Right atrium auricular region (tissue), 2 donors: ENCODE results near the gene UCP2. TPM values are rescaled to one million over a fixed set of nuclear protein-coding genes. Genes with fewer than 3 reads are reported as not detected.

Experiments used
- DNase-seq: peaks from one replicate; pipeline ENCODE4 v3.0.0-alpha.2; 2019; ENCODE audit warnings: low spot score
- H3K27ac ChIP-seq, 2 donors: fragments of 200-600 bp; sonication (generic); 1 replicate in 1 of 2; 2 replicates in 1 of 2; pipeline ENCODE4 v1.5.1; 2016 to 2019
- H3K27me3 ChIP-seq, 2 donors: fragments of 200-600 bp; sonication (generic); one replicate each; pipeline versions ENCODE4 v1.5.1 to v1.6.0; 2017 to 2019
- H3K36me3 ChIP-seq: fragments of 200-600 bp; sonication (generic); one replicate; pipeline ENCODE4 v1.5.1; 2016
- H3K4me1 ChIP-seq, 2 donors: fragments of 200-600 bp; sonication (generic); one replicate each; pipeline versions ENCODE4 v1.5.1 to v1.6.0; 2017 to 2019
- H3K4me3 ChIP-seq, 2 donors: fragments of 200-600 bp; sonication (generic); 1 replicate in 1 of 2; 2 replicates in 1 of 2; pipeline ENCODE4 v1.5.1; 2017 to 2019; ENCODE audit warnings: mild to moderate bottlenecking in 1 of 2, moderate library complexity in 1 of 2
- H3K9me3 ChIP-seq, 2 donors: fragments of 200-600 bp; sonication (generic); one replicate each; pipeline ENCODE4 v1.5.1; 2019
- total RNA-seq, 2 donors: library from RNA; depleted of rRNA; stranded (reverse); fragments of >200 nt; gene quantifications; one replicate each; pipeline ENCODE4 v1.1.0, GENCODE V29; 2016
- TF ChIP-seq, protein P1 (sequence below), 2 donors: fragments of 200-600 bp; sonication (generic); IDR thresholded peaks; one replicate each; pipeline ENCODE4 v1.5.1; 2019; ENCODE audit warnings: antibody characterized with exemption in 2 of 2

UCP2 gene
- total RNA-seq, 2 donors from 2014 or later = 8.2 to 13.2 TPM

GRCh38 chr11:73999581-74000306 is 17.1 kb upstream of the UCP2 start:
- Histone ChIP-seq H3K4me3 (no peak overlapping the region), H3K4me1 (no peaks in the 10 kb centered on the region), H3K9me3 (no peaks in the 10 kb centered on the region), H3K27me3 (no peaks in the 10 kb centered on the region), H3K27ac (no peak overlapping the region), H3K36me3 (peaks cover 20% of the 10 kb centered on the region)
- TF ChIP-seq, protein P1, sequence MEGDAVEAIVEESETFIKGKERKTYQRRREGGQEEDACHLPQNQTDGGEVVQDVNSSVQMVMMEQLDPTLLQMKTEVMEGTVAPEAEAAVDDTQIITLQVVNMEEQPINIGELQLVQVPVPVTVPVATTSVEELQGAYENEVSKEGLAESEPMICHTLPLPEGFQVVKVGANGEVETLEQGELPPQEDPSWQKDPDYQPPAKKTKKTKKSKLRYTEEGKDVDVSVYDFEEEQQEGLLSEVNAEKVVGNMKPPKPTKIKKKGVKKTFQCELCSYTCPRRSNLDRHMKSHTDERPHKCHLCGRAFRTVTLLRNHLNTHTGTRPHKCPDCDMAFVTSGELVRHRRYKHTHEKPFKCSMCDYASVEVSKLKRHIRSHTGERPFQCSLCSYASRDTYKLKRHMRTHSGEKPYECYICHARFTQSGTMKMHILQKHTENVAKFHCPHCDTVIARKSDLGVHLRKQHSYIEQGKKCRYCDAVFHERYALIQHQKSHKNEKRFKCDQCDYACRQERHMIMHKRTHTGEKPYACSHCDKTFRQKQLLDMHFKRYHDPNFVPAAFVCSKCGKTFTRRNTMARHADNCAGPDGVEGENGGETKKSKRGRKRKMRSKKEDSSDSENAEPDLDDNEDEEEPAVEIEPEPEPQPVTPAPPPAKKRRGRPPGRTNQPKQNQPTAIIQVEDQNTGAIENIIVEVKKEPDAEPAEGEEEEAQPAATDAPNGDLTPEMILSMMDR (IDR thresholded peaks at IDR 0.05) = no peak
- no peak for DNase-seq

GRCh38 chr11:73998846-73999575 is 16.4 kb upstream of the UCP2 start:
- no peak overlapping the region for H3K27ac ChIP-seq
- H3K9me3 ChIP-seq = no peaks in the 10 kb centered on the region
- H3K27me3 ChIP-seq = no peaks in the 10 kb centered on the region
- H3K36me3 ChIP-seq = peaks cover 15% of the 10 kb centered on the region
- no peak for DNase-seq
- no peaks in the 10 kb centered on the region for H3K4me1 ChIP-seq
- H3K4me3 ChIP-seq = no peak overlapping the region
- TF ChIP-seq, protein P1 (IDR thresholded peaks at IDR 0.05) = no peak

DNA sequence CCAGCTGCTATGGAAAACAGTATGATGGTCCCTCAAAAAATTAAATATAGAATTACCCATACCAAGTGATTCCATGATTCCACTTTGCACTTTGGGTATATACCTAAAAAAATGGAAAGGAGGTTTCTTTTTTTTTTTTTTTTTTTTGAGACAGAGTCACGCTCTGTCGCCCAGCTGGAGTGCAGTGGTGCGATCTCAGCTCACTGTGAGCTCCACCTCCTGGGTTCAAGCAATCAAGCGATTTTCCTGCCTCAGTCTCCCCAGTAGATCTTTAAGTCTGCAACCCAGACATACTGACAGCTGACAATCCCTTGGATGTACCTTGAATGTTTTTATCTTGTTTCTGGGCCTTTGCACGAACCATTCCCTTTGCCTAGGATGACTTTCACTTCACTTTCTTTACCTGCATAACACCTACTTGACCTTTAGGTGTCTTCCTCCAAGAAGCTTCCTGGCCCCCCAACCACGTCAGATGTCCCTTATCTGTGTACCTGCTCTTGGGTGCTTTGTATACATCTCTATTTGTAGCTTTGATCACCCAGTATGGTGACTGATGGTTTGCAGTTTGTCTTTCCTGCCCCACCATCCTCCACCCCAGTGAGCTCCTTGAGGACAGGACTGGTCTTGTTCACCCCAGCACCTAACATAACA is 14.6 kb upstream of the UCP2 start:
- H3K9me3 ChIP-seq = no peaks in the 10 kb centered on the region
- no peaks in the 10 kb centered on the region for H3K4me1 ChIP-seq
- H3K27ac ChIP-seq = no peak overlapping the region
- DNase-seq = no peak
- H3K4me3 ChIP-seq = no peak overlapping the region
- TF ChIP-seq, protein P1 (IDR thresholded peaks at IDR 0.05) = no peak
- H3K36me3 ChIP-seq = no peaks in the 10 kb centered on the region
- H3K27me3 ChIP-seq = no peaks in the 10 kb centered on the region

DNA sequence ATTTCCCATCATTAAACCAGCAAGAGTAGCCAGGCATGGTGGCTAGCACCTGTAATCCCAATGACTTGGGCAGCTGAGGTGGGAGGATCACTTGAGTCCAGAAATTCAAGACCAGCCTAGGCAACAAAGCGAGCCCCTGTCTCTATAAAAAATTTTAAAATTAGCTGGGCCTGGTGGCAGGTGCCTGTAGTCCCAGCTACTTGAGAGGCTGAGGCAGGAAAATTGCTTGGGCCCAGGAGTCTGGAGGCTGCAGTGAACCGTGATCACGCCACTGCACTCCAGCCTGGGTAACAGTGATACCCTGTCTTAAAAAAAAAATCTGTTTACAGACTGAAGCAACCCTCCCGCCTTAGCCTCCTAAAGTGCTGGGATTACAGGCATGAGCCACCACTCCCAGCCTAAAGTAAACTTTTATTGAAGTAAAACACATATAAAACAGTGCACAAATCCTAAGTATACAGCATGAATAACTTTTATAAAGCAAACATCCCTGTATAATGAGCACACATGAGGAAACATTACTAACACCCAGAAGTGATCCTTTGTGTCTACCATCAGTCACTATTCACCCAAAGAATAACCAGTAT is 13.6 kb upstream of the UCP2 start:
- Histone ChIP-seq H3K4me1 (no peaks in the 10 kb centered on the region), H3K27me3 (no peaks in the 10 kb centered on the region), H3K4me3 (no peak overlapping the region), H3K36me3 (no peaks in the 10 kb centered on the region), H3K9me3 (no peaks in the 10 kb centered on the region), H3K27ac (no peak overlapping the region)
- no peak for DNase-seq
- TF ChIP-seq, protein P1 (IDR thresholded peaks at IDR 0.05) = no peak

DNA sequence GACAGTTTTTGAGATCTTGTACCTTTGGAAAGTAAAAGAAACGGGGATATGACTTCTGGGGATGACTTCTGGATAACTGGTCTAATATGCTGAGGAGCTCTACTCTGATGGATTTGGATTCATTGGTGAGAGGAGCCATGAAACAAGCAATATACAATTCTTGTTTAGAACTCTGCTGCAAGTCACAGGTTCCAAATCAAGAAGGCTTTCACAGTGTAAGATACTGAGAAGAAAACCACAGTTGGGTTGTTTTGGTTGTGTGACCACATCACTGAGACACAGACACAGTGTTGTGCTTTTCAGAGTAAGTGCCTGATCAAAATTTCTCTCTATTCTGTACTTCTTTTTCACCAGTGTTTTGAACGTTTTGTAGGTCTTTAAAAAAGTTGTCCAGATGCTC is 13.1 kb upstream of the UCP2 start:
- TF ChIP-seq, protein P1 (IDR thresholded peaks at IDR 0.05) = no peak
- Histone ChIP-seq H3K36me3 (no peaks in the 10 kb centered on the region), H3K4me1 (no peaks in the 10 kb centered on the region), H3K9me3 (no peaks in the 10 kb centered on the region), H3K4me3 (no peak overlapping the region), H3K27me3 (no peaks in the 10 kb centered on the region), H3K27ac (no peak overlapping the region)
- no peak for DNase-seq
